ENCODE measurements around the gene GP2.
A peak's percentile ranks its signal among the peaks of the same experiment; 100 is the strongest.

GP2 gene

GRCh38 chr16:20301840-20302239 lies 25.5 kb downstream of the GP2 start:
- TF ChIP-seq CTCF (IDR thresholded peaks at IDR 0.05; ENCODE audit: low read depth, low read length) = no peak
- DNase-seq (ENCODE audit: low read depth in 2 of 2) = peak in 1 of 2 donors; percentile 6
- H3K4me3 ChIP-seq (replicated peaks in 1 of 2; ENCODE audit: low read depth in 2 of 2, low read length in 2 of 2) = no peak overlapping the region

GRCh38 chr16:20300312-20301097 lies 26.8 kb downstream of the GP2 start:
- TF ChIP-seq CTCF (IDR thresholded peaks at IDR 0.05; ENCODE audit: low read depth, low read length) = peak; percentile 71
- peak; percentile 58 to 64 for DNase-seq (ENCODE audit: low read depth in 2 of 2)
- H3K4me3 ChIP-seq (replicated peaks in 1 of 2; ENCODE audit: low read depth in 2 of 2, low read length in 2 of 2) = no peak overlapping the region

- no peak overlapping the region for H3K4me3 ChIP-seq (replicated peaks in 1 of 2; ENCODE audit: low read depth in 2 of 2, low read length in 2 of 2)
- DNase-seq (ENCODE audit: low read depth in 2 of 2) = no peak
- no peak for TF ChIP-seq CTCF (IDR thresholded peaks at IDR 0.05; ENCODE audit: low read depth, low read length)
Measured at GRCh38 chr16:20298452-20298851, 28.9 kb downstream of the GP2 start.

- TF ChIP-seq CTCF (IDR thresholded peaks at IDR 0.05; ENCODE audit: low read depth, low read length) = no peak
- DNase-seq (ENCODE audit: low read depth in 2 of 2) = no peak
- H3K4me3 ChIP-seq (replicated peaks in 1 of 2; ENCODE audit: low read depth in 2 of 2, low read length in 2 of 2) = no peak overlapping the region
Measured at GRCh38 chr16:20291208-20292206, 35.8 kb downstream of the GP2 start.

GRCh38 chr16:20289571-20289970 lies 37.7 kb downstream of the GP2 start:
- no peak overlapping the region for H3K4me3 ChIP-seq (replicated peaks in 1 of 2; ENCODE audit: low read depth in 2 of 2, low read length in 2 of 2)
- DNase-seq (ENCODE audit: low read depth in 2 of 2) = no peak
- TF ChIP-seq CTCF (IDR thresholded peaks at IDR 0.05; ENCODE audit: low read depth, low read length) = no peak

GRCh38 chr16:20285993-20286499 lies 41.3 kb downstream of the GP2 start:
- TF ChIP-seq CTCF (IDR thresholded peaks at IDR 0.05; ENCODE audit: low read depth, low read length) = no peak
- no peak overlapping the region for H3K4me3 ChIP-seq (replicated peaks in 1 of 2; ENCODE audit: low read depth in 2 of 2, low read length in 2 of 2)
- DNase-seq (ENCODE audit: low read depth in 2 of 2) = no peak

All from cardiac fibroblast (primary cell).